H9 (cell line): ENCODE results near the gene CCDC9B. TPM values are rescaled to one million over a fixed set of nuclear protein-coding genes. Genes with fewer than 3 reads are reported as not detected.

Experiments
- DNase-seq: peaks from one replicate; pipeline ENCODE4 v3.0.0-alpha.2; 2017
- H2AFZ ChIP-seq: one replicate; pipeline ENCODE4 v1.6.1; 2013; ENCODE audit warnings: mild to moderate bottlenecking, low read length, control low read depth, moderate library complexity
- H2AK5ac ChIP-seq: 2 replicates; pipeline ENCODE4 v1.6.1; 2013; ENCODE audit warnings: low read length, control low read depth, mixed read lengths; ENCODE audit not compliant: insufficient read length
- H2BK120ac ChIP-seq: one replicate; pipeline ENCODE4 v1.6.1; 2013; ENCODE audit warnings: low read depth, mild to moderate bottlenecking, low read length, control low read depth, inconsistent platforms; ENCODE audit not compliant: poor library complexity, severe bottlenecking
- H2BK12ac ChIP-seq: 2 replicates; pipeline ENCODE4 v1.6.1; 2013; ENCODE audit warnings: low read length, control low read depth, mixed read lengths, low read depth; ENCODE audit not compliant: insufficient read length
- H2BK15ac ChIP-seq: 2 replicates; pipeline ENCODE4 v1.6.1; 2013; ENCODE audit warnings: low read depth, low read length, control low read depth
- H2BK20ac ChIP-seq: one replicate; pipeline ENCODE4 v1.6.1; 2013; ENCODE audit warnings: low read depth, mild to moderate bottlenecking, low read length, control low read depth, inconsistent platforms; ENCODE audit not compliant: poor library complexity, severe bottlenecking
- H2BK5ac ChIP-seq: 2 replicates; pipeline ENCODE4 v1.6.1; 2013; ENCODE audit warnings: low read length, control low read depth, mixed read lengths; ENCODE audit not compliant: insufficient read length
- H3K14ac ChIP-seq: 2 replicates; pipeline ENCODE4 v1.6.1; 2013; ENCODE audit warnings: low read length, control low read depth; ENCODE audit not compliant: insufficient read depth
- H3K18ac ChIP-seq: 2 replicates; pipeline ENCODE4 v1.6.1; 2013; ENCODE audit warnings: low read depth, mild to moderate bottlenecking, mixed read lengths, low read length, control low read depth; ENCODE audit not compliant: insufficient read length
- H3K23ac ChIP-seq: 2 replicates; pipeline ENCODE4 v1.6.1; 2013; ENCODE audit warnings: low read length, control low read depth, mixed read lengths, low read depth; ENCODE audit not compliant: insufficient read length
- H3K23me2 ChIP-seq: 2 replicates; pipeline ENCODE4 v1.6.1; 2013; ENCODE audit warnings: low read depth, mild to moderate bottlenecking, mixed read lengths, low read length, control low read depth; ENCODE audit not compliant: insufficient read length, poor library complexity, severe bottlenecking
- H3K27ac ChIP-seq: 2 replicates; pipeline ENCODE4 v1.5.1; 2013; ENCODE audit warnings: low read length, control low read depth, mixed read lengths, low read depth; ENCODE audit not compliant: insufficient read length
- H3K27me3 ChIP-seq: 2 replicates; pipeline ENCODE4 v1.6.1; 2013; ENCODE audit warnings: low read length, control low read depth, inconsistent platforms; ENCODE audit not compliant: insufficient read depth
- H3K4ac ChIP-seq: 2 replicates; pipeline ENCODE4 v1.6.1; 2013; ENCODE audit warnings: low read depth, mild to moderate bottlenecking, control low read depth, inconsistent platforms, low read length, moderate library complexity
- H3K4me1 ChIP-seq: 2 replicates; pipeline ENCODE4 v1.6.1; 2013; ENCODE audit warnings: low read length, control low read depth, inconsistent platforms; ENCODE audit not compliant: insufficient read depth
- H3K4me2 ChIP-seq: 2 replicates; pipeline ENCODE4 v1.6.1; 2013; ENCODE audit warnings: low read length, control low read depth, mixed read lengths; ENCODE audit not compliant: insufficient read length, insufficient read depth
- H3K56ac ChIP-seq: 2 replicates; pipeline ENCODE4 v1.6.1; 2013; ENCODE audit warnings: low read depth, mild to moderate bottlenecking, mixed read lengths, low read length, control low read depth; ENCODE audit not compliant: insufficient read length
- H3K79me1 ChIP-seq: 2 replicates; pipeline ENCODE4 v1.6.1; 2013; ENCODE audit warnings: low read depth, mild to moderate bottlenecking, moderate library complexity, low read length, control low read depth, inconsistent platforms; ENCODE audit not compliant: insufficient read depth, poor library complexity, severe bottlenecking
- H3K79me2 ChIP-seq: 2 replicates; pipeline ENCODE4 v1.6.1; 2013; ENCODE audit warnings: low read length, control low read depth, inconsistent platforms; ENCODE audit not compliant: insufficient read depth
- H3K9ac ChIP-seq: 2 replicates; pipeline ENCODE4 v1.6.1; 2013; ENCODE audit warnings: low read length, control low read depth, mixed read lengths; ENCODE audit not compliant: insufficient read length; ENCODE audit errors: extremely low read depth
- H3K9me3 ChIP-seq: one replicate; pipeline ENCODE4 v1.6.1; 2013; ENCODE audit warnings: low read depth, low read length, inconsistent platforms; ENCODE audit not compliant: control insufficient read depth
- H3T11ph ChIP-seq: one replicate; pipeline ENCODE4 v1.6.1; 2013; ENCODE audit warnings: mild to moderate bottlenecking, low read length, control low read depth, inconsistent platforms
- H4K20me1 ChIP-seq: one replicate; pipeline ENCODE4 v1.6.1; 2013; ENCODE audit not compliant: control insufficient read depth, insufficient read length, insufficient read depth
- H4K5ac ChIP-seq: 2 replicates; pipeline ENCODE4 v1.6.1; 2013; ENCODE audit warnings: low read depth, mild to moderate bottlenecking, mixed read lengths, low read length, control low read depth; ENCODE audit not compliant: insufficient read length
- H4K8ac ChIP-seq: replicated peaks from 2 replicates; pipeline ENCODE4 v1.6.1; 2013; ENCODE audit warnings: low read length, control low read depth, mixed read lengths, low read depth; ENCODE audit not compliant: insufficient read length
- H4K91ac ChIP-seq: 2 replicates; pipeline ENCODE4 v1.6.1; 2013; ENCODE audit warnings: low read depth, mild to moderate bottlenecking, moderate library complexity, mixed read lengths, low read length, control low read depth; ENCODE audit not compliant: insufficient read length
- H3K27ac Mint-ChIP-seq, 3 experiments: 2 replicates in 2 of 3; 3 replicates in 1 of 3; pipeline ENCODE4 v1.8.0; 2020 to 2021; ENCODE audit warnings: mixed read lengths in 3 of 3, mild to moderate bottlenecking in 1 of 3, moderate library complexity in 1 of 3
- H3K27me3 Mint-ChIP-seq: 2 replicates; pipeline ENCODE4 v1.8.0; 2021; ENCODE audit warnings: low read depth, mild to moderate bottlenecking, moderate library complexity, mixed read lengths
- H3K36me3 Mint-ChIP-seq, 3 experiments: 2 replicates in 2 of 3; 3 replicates in 1 of 3; pipeline ENCODE4 v1.8.0; 2020 to 2021; ENCODE audit warnings: low read depth in 3 of 3, mixed read lengths in 3 of 3; ENCODE audit not compliant: insufficient read depth in 1 of 3
- H3K4me1 Mint-ChIP-seq, 2 experiments: 2 replicates each; pipeline ENCODE4 v1.8.0; 2020; ENCODE audit warnings: mixed read lengths in 2 of 2
- H3K4me3 Mint-ChIP-seq, 2 experiments: 2 replicates in 1 of 2; 3 replicates in 1 of 2; pipeline ENCODE4 v1.8.0; 2020 to 2021; ENCODE audit warnings: mild to moderate bottlenecking in 2 of 2, mixed read lengths in 2 of 2, moderate library complexity in 1 of 2
- H3K9me3 Mint-ChIP-seq, 2 experiments: 2 replicates in 1 of 2; 3 replicates in 1 of 2; pipeline ENCODE4 v1.8.0; 2020; ENCODE audit warnings: mild to moderate bottlenecking in 2 of 2, mixed read lengths in 2 of 2, moderate library complexity in 1 of 2
- CTCF ChIP-seq: fragments of 200-600 bp; sonication (generic); conservative IDR thresholded peaks from 3 replicates; pipeline ENCODE4 v1.8.0; 2021; ENCODE audit warnings: antibody characterized with exemption, mild to moderate bottlenecking
- WGBS: extraction: QIAGEN DNeasy Blood & Tissue Kit; methylation state at CpG from one replicate; pipeline ENCODE4 v1.1.7; 2013; ENCODE audit warnings: missing lambda C conversion rate, low lambda C conversion rate, mixed read lengths; ENCODE audit not compliant: insufficient read length; ENCODE audit errors: extremely low coverage; 5-methylcytosine and 5-hydroxymethylcytosine counted together
- total RNA-seq: library from RNA; stranded (reverse); gene quantifications from 2 replicates; pipeline ENCODE4 v1.2.1, GENCODE V29; 2021

Gene CCDC9B
- total RNA-seq, 1 experiment from 2014 or later, result 0.48 TPM

- Histone ChIP-seq H4K8ac (no peak overlapping the region), H3K4ac (no peak overlapping the region), H3K56ac (no peak overlapping the region), H2AK5ac (no peak overlapping the region), H3K4me1 (no peaks in the 10 kb centered on the region; the same call in 1 of the 2 replicates), H4K5ac (no peak overlapping the region), H3K23me2 (no peaks in the 10 kb centered on the region), H3K27ac (no peak overlapping the region), H2AFZ (no peak overlapping the region), H2BK15ac (no peak overlapping the region), H3K18ac (no peak overlapping the region), H4K20me1 (no peaks in the 10 kb centered on the region), H3K79me1 (no peaks in the 10 kb centered on the region), H3T11ph (no peak overlapping the region), H3K9ac (no peak overlapping the region), H2BK12ac (no peak overlapping the region), H3K14ac (no peak overlapping the region; the same call in 1 of the 2 replicates), H2BK20ac (no peak overlapping the region), H3K27me3 (peaks cover 12% of the 10 kb centered on the region; the same call in 1 of the 2 replicates), H3K9me3 (no peaks in the 10 kb centered on the region), H4K91ac (no peak overlapping the region), H2BK5ac (no peak overlapping the region), H2BK120ac (no peak overlapping the region), H3K4me2 (no peak overlapping the region), H3K79me2 (no peaks in the 10 kb centered on the region), H3K23ac (no peak overlapping the region)
- peaks cover 15% of the 10 kb centered on the region in 2 experiments for H3K9me3 Mint-ChIP-seq
- peaks cover 14 to 28% of the 10 kb centered on the region in 2 experiments for H3K4me1 Mint-ChIP-seq
- DNase-seq, result no peak
- WGBS, result no CpG with 5 or more reads among the region's 5 CpGs
- peak overlapping the region in 1 of 2 experiments; percentile 32; a peak in 1 of 5 replicates for H3K4me3 Mint-ChIP-seq
- no peak for TF ChIP-seq CTCF
- no peak overlapping the region; a peak in 1 of 7 replicates for H3K27ac Mint-ChIP-seq
- peaks cover 2 to 16% (median 5%) of the 10 kb centered on the region in 3 experiments; a peak in 5 of 7 replicates for H3K36me3 Mint-ChIP-seq
- peaks cover 61% of the 10 kb centered on the region for H3K27me3 Mint-ChIP-seq
Observed at GRCh38 chr15:40296561-40297230, 44.0 kb downstream of the CCDC9B start.
